ENCODE data around the gene TTC27.

DNA sequence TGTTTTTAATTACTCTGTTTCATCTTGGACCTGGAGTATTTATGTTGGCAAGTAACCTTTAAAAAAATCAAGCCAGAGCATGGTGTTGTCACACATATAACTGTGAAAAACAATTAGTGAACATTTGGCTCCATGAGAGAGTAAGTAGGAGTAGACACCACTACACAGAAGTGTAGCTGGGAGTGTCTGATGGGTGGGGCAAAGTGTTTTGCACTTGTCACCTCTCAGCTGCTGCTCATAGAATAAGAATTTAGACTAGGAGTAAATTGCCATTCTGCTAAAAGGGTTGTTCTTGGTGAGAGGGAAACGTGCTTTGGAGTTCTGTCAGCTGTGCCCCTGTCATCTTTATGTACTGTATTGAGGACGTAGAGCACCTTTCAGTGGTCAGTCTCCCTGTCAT lies 114.5 kb downstream of the TTC27 start:
- no peak for TF ChIP-seq FOXK2 (IDR thresholded peaks at IDR 0.05)
- no peak for TF ChIP-seq BHLHE40 (IDR thresholded peaks at IDR 0.05; ENCODE audit: borderline replicate concordance)
- TF ChIP-seq TARDBP (IDR thresholded peaks at IDR 0.05): no peak
- no peak for TF ChIP-seq FOXA1 (IDR thresholded peaks at IDR 0.05)
- no peak for TF ChIP-seq SUZ12 (IDR thresholded peaks at IDR 0.05)
- no peak for TF ChIP-seq HDGF (IDR thresholded peaks at IDR 0.05; ENCODE audit: borderline replicate concordance)
- TF ChIP-seq ARNT (IDR thresholded peaks at IDR 0.05): no peak
- TF ChIP-seq ZNF384 (IDR thresholded peaks at IDR 0.05): no peak
- TF ChIP-seq, protein P1, sequence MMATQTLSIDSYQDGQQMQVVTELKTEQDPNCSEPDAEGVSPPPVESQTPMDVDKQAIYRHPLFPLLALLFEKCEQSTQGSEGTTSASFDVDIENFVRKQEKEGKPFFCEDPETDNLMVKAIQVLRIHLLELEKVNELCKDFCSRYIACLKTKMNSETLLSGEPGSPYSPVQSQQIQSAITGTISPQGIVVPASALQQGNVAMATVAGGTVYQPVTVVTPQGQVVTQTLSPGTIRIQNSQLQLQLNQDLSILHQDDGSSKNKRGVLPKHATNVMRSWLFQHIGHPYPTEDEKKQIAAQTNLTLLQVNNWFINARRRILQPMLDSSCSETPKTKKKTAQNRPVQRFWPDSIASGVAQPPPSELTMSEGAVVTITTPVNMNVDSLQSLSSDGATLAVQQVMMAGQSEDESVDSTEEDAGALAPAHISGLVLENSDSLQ (IDR thresholded peaks at IDR 0.05): no peak
- TF ChIP-seq SP1 (IDR thresholded peaks at IDR 0.05): no peak
- no peak for TF ChIP-seq FOXM1 (IDR thresholded peaks at IDR 0.05; ENCODE audit: borderline replicate concordance)
- no peak for TF ChIP-seq ELF4 (IDR thresholded peaks at IDR 0.05)
- no peak for TF ChIP-seq NFRKB (IDR thresholded peaks at IDR 0.05)

All from HEK293T (cell line).